ENCODE measurements around the gene ANAPC15.

The ANAPC15 gene

GRCh38 chr11:72125956-72126355 lies 13.5 kb upstream of the ANAPC15 start:
- no peak for DNase-seq (ENCODE audit: low read depth, low spot score)

- no peak for DNase-seq (ENCODE audit: low read depth, low spot score)
These were observed 11.6 kb upstream of the ANAPC15 start for GRCh38 chr11:72124046-72124445.

DNA sequence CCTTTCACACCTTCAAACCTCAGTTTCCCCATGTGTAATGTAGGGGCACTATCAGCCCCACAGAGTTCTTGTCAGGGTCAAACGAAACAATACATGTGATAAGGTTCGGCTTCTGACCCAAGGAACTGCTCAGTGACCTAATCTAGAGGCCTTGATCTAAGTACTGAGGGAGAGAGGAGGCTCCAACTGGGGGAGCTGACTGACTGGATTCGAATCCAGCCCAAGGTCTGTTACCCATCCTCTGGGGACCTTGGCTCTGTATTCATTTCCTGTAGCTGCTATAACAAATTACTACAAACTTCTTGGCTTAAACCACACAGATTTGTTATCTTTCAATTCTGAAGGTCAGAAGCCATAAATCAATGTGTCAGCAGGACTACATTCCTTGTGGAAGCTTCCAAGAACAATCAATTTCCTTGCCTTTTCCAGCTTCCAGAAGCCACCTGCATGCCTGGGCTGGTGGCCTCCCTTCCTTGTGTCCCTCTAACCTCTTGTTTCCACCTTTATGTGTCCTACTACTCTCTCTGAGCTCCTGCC lies 10.7 kb upstream of the ANAPC15 start:
- DNase-seq (ENCODE audit: low read depth, low spot score): no peak

GRCh38 chr11:72122607-72123006 lies 10.1 kb upstream of the ANAPC15 start:
- no peak for DNase-seq (ENCODE audit: low read depth, low spot score)

DNA sequence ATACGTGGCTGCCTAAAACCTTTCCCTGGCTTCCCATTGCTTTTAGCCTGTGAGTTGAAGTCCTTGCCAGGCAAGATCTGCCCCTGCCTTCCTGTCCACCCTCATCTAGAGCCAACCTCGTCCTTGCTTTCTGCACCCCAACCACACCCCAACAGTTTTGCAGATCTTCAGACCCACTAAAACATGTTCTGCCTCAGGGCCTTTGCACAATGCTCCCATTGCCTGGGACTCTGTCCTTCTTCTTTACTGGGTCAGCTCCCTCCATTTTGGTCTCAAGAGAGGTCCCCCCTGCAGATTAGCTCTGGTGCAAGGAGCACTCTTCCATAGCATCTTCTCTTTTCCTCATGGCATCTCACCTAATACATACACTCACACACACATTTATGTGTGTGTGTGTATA lies 8.4 kb upstream of the ANAPC15 start:
- DNase-seq (ENCODE audit: low read depth, low spot score): no peak

DNA sequence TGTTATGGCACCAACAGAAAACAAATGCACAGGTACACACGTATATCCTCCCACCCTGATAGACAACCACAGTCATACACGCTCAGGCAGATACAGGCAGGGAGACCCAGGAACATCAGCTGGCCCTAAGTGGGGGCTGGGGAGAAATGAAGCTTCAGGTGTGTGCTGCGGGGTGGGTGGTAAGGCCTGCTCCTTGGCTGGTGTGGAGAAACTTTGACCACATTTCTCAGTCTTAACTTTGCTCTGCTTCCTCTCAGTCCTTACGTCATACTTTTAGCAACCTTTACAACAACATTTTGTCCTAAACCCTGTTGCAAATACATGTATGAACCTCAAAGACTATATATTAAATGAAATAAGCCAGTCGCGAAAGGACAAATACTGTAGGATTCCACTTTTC lies 6.7 kb upstream of the ANAPC15 start:
- DNase-seq (ENCODE audit: low read depth, low spot score): no peak

- no peak for DNase-seq (ENCODE audit: low read depth, low spot score)
These were observed 3.7 kb upstream of the ANAPC15 start for GRCh38 chr11:72116019-72116755.

DNA sequence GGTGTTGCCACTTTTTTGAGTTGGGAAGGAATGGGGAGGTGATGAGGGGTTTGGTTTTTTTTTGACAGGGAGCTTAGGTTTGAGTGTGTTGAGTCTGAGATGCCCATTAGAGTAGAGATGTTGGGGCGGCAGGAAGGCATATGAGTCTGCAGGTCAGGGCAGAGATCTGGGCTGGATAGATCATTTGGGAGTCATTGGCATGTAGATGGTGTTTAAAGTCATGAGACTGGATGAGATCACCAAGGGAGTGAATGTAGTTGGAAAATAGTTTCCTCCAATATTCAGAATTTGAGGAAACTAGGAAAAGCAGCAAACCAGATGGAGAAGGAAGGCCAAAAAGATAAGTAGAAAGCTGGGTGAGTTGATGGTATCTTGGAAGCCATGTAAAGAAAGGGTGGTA lies 2.1 kb upstream of the ANAPC15 start:
- DNase-seq (ENCODE audit: low read depth, low spot score): no peak

GRCh38 chr11:72112978-72113808 lies 698 bp upstream of the ANAPC15 start:
- DNase-seq (ENCODE audit: low read depth, low spot score): no peak

GRCh38 chr11:72111300-72112142 lies 974 bp downstream of the ANAPC15 start:
- no peak for DNase-seq (ENCODE audit: low read depth, low spot score)

GRCh38 chr11:72105888-72106287 lies 6.6 kb downstream of the ANAPC15 start, which contains the start of gene TOMT:
Gene TOMT, plus strand, starts transcription at chr11:72105924. Its CDS starts 28 bp downstream, at chr11:72105952.
- no peak for DNase-seq (ENCODE audit: low read depth, low spot score)

DNA sequence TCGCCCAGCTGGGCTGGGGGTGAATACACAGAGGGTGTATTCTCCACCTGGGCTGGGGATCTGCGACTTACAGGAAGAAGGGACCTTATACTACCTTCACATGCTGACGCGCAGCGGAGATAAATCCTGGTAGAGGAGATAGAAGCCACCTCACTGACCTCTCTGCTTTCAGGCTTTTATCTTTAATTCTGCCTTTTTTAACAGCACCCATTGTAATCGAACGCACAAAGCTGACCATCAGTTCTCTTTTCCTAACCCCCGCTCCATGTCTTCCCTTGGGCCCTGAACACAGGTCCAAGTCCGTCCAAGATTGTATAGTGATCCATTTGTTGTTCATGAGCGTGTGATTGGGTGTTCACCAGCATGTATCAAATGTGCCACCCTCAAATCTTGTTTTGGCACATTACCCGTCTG lies 8.7 kb downstream of the ANAPC15 start:
- DNase-seq (ENCODE audit: low read depth, low spot score): no peak

GRCh38 chr11:72102946-72103753 lies 9.3 kb downstream of the ANAPC15 start, which contains the start of gene LAMTOR1:
Gene LAMTOR1, minus strand, starts transcription at chr11:72103297. Its CDS starts 73 bp downstream, at chr11:72103224.
- DNase-seq (ENCODE audit: low read depth, low spot score): peak; percentile 99

DNA sequence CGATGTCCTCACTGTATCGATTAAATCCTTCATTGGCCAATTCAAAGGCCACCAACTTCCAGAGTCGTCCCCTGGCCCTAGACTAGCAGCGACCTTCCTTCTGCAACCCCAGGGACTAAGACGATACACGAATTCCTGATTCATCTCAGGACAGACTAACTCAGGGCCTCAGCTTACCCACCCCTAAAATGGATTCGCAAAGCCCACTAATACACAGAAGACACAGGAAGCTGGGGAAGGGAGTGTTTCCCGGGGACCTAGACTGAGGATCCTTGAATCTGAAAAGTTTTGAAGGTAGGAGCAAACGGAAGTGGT lies 9.9 kb downstream of the ANAPC15 start:
- no peak for DNase-seq (ENCODE audit: low read depth, low spot score)

DNA sequence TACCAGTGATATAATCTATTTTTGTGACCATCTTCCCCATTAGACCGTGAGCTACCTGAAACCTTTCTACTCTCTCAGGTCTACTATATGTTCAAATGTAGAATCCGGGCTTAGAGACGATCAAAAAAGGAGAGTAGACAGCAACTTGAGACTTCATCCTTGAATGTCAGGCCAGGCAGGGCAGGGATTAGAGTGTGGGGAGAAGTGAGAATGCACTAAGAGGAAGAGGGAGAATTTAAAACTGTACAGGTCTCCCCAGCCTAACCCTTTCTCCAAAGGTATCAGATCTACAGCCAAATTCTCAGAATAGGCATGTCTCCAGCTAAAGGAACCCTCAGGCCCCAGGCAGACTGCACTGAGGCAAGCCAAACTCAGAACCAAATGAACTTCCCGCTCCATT lies 10.3 kb downstream of the ANAPC15 start:
- no peak for DNase-seq (ENCODE audit: low read depth, low spot score)

GRCh38 chr11:72100462-72100861 lies 12.0 kb downstream of the ANAPC15 start:
- DNase-seq (ENCODE audit: low read depth, low spot score): no peak

DNA sequence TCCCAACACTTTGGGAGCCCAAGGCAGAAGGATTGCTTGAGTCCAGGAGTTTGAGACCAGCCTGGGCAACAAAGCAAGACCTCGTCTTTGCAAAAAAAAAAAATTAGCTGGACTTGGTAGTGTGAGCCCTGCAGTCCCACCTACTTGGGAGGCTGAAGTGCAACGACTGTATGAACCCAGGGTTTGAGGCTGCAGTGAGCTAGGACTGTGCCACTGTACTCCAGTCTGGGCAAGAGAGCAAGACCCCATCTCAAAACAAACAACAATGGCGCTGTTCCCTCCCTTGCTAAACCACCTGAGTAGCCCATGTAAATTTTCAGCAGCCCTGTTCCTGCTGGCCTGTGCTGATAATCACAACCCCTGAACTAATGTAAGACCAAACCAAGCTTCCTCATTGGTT lies 12.5 kb downstream of the ANAPC15 start:
- no peak for DNase-seq (ENCODE audit: low read depth, low spot score)

DNA sequence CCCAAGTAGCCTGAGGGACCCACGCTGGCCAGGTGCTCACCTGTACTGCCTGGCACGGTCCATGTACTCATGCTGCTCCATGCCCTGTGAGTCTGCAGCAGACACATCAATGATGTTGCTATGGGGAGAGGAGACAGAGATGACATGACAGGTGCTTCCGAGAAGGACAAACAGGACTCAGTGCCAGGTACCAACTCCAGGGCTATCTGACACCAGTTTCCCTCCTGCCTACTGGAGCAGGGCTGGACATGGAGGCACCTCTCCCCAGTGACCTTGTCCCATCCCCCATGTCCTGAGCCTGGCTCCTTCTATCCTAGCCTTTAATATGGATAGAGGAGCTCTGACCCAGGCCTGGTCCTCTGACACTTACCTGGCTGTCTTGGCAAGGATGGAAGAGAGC lies 13.8 kb downstream of the ANAPC15 start:
- no peak for DNase-seq (ENCODE audit: low read depth, low spot score)

GRCh38 chr11:72091292-72091691 lies 21.2 kb downstream of the ANAPC15 start:
- peak; percentile 29 for DNase-seq (ENCODE audit: low read depth, low spot score)

- no peak for DNase-seq (ENCODE audit: low read depth, low spot score)
These were observed 24.3 kb downstream of the ANAPC15 start for GRCh38 chr11:72088076-72088808.

Measured in smooth muscle cell of the brain vasculature (primary cell).